OCI-LY7 (cell line): ENCODE results near the gene SARM1.

Source experiments
- CTCF ChIP-seq: fragments of 200-600 bp; sonication (generic); conservative IDR thresholded peaks from 2 replicates; pipeline ENCODE4 v1.5.1; 2014; ENCODE audit warnings: mild to moderate bottlenecking, antibody characterized with exemption, low read length, moderate library complexity, mixed read lengths
- EZH2phosphoT487 ChIP-seq: fragments of 200-600 bp; sonication (generic); IDR thresholded peaks from 2 replicates; pipeline ENCODE4 v1.6.1; 2018; ENCODE audit warnings: low read depth, borderline replicate concordance, mild to moderate bottlenecking, mixed run types, antibody characterized with exemption, low read length, moderate library complexity, mixed read lengths

GRCh38 chr17:28413804-28414203, 42.3 kb downstream of the SARM1 start:
- TF ChIP-seq CTCF (no peak), EZH2phosphoT487 (no peak)
